Measurements from ENCODE around the gene GHITM.

Gene GHITM

GRCh38 chr10:84173501-84173929 is 34.2 kb downstream of the GHITM start, which contains the start of gene GPR15LG:
TSS of gene GPR15LG (plus strand) at chr10:84173801. CDS start at chr10:84173852, 51 bp downstream.
- TF ChIP-seq CTCF (IDR thresholded peaks at IDR 0.05) (no peak), ZFX (IDR thresholded peaks at IDR 0.05; ENCODE audit: borderline replicate concordance) (no peak)
- no peak within 1 kb of the TSS for H3K27ac ChIP-seq

- no peak for TF ChIP-seq CTCF (IDR thresholded peaks at IDR 0.05)
- no peak for TF ChIP-seq ZFX (IDR thresholded peaks at IDR 0.05; ENCODE audit: borderline replicate concordance)
- H3K27ac ChIP-seq = no peak overlapping the region
Measured at GRCh38 chr10:84175436-84175835, 36.1 kb downstream of the GHITM start.

- H3K27ac ChIP-seq = no peak overlapping the region
- TF ChIP-seq ZFX (IDR thresholded peaks at IDR 0.05; ENCODE audit: borderline replicate concordance) (no peak), CTCF (IDR thresholded peaks at IDR 0.05) (no peak)
Measured at GRCh38 chr10:84176351-84176750, 37.0 kb downstream of the GHITM start.

- TF ChIP-seq CTCF (IDR thresholded peaks at IDR 0.05) (no peak), ZFX (IDR thresholded peaks at IDR 0.05; ENCODE audit: borderline replicate concordance) (no peak)
- H3K27ac ChIP-seq = no peak overlapping the region
Measured at GRCh38 chr10:84176836-84177474, 37.6 kb downstream of the GHITM start.

DNA sequence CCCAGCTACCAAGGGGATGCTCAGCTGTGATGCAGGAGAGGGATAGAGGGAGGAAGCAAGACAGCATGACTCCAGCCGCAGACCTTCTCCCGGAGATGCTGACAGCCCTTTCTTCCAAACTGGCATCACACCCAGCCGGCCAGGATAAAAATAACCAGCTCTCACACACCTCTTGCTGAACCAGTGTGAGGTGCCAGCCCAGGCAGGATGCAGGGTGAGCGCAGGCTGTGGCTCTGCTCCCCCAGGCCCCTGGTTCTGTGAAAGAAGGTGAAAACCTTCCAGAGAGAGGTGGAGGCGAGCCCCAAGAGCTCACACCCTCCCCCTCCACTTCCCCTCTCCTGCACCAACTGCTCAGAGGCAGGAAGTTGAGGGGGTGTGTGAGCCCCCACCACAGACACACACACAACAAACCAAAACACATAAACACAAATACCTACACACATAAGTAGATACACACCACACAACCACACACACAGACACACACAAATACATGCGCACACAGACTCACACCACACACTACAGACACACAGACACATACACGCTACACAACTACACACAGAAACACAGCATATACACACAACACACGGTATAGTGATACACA is 38.3 kb downstream of the GHITM start:
- TF ChIP-seq CTCF (IDR thresholded peaks at IDR 0.05) (no peak), ZFX (IDR thresholded peaks at IDR 0.05; ENCODE audit: borderline replicate concordance) (no peak)

GRCh38 chr10:84178160-84178609 is 38.9 kb downstream of the GHITM start:
- H3K27ac ChIP-seq = no peak overlapping the region

More for the DNA sequence above, 38.3 kb downstream of the GHITM start:
- H3K27ac ChIP-seq = no peak overlapping the region

More at GRCh38 chr10:84178160-84178609, 38.9 kb downstream of the GHITM start:
- TF ChIP-seq CTCF (IDR thresholded peaks at IDR 0.05) (no peak), ZFX (IDR thresholded peaks at IDR 0.05; ENCODE audit: borderline replicate concordance) (no peak)

All from 22Rv1 (cell line).